GF-D8 (cell line): Measurements from ENCODE around the gene SLC22A15.
"Not testable (repeated sequence)": the region's sequence is repeated elsewhere in the genome, so short reads cannot be mapped to it uniquely, and the experiment has no call there.

ENCODE experiments used
- DNase-seq: peaks from one replicate; lab custom pipeline; 2025; lab: John Stamatoyannopoulos, UW

The SLC22A15 gene

DNA sequence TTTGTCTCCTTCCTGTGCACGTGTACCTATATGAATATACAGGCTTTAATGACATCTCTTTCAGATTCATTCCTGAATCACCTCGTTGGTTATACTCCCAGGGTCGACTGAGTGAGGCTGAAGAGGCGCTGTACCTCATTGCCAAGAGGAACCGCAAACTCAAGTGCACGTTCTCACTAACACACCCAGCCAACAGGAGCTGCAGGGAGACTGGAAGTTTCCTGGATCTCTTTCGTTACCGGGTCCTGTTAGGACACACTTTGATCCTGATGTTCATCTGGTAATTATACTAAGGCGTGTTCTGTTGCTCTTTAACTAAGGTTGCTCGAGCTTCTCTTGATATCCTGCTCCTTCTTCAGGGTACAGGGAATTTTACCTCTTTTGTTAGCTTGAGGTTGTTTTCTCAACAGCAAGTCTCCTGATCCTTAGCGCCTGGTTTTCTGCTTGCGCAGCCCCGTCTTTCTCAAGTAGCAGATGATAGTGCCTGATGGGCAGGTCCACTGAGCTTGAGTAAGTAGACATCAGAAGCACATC is 55.1 kb downstream of the SLC22A15 start:
- no peak for DNase-seq

DNA sequence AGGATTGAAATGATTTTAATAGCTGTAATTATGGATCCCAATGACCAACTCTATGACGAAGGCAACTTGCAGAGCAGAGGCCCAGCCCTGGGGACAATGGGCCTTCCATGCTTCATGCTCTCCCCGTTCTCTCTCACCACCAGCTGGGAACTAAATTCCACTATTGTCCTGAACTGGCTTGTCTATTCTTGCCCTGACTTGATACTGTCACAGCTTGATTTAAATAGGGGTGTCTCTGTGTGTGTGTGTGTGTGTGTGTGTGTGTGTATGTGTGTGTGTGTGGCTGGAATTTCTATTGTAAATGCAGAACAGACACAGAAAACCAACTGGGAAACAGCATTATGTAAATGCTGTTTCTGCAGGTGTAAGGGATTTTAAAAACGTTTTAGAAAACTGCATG is 57.0 kb downstream of the SLC22A15 start:
- DNase-seq: no peak

DNA sequence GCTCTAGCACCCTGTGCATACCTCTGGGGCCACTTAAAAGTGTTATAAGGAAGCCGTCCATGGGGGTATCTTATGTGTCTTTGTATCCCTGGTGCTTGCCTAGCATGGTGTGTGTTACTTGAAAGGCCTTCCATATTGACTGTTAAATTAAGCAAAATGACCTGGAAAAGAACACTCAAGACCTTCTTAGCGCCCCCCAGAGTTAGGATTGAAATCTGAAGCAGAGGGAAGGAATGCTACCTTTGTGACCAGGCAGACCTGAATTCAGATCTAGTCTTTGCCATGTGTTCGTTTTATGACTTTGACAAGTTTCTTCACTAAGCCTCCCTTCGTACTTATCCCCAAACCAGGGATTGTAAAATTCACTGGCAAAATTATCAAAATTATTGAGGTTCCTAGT is 59.9 kb downstream of the SLC22A15 start:
- no peak for DNase-seq

DNA sequence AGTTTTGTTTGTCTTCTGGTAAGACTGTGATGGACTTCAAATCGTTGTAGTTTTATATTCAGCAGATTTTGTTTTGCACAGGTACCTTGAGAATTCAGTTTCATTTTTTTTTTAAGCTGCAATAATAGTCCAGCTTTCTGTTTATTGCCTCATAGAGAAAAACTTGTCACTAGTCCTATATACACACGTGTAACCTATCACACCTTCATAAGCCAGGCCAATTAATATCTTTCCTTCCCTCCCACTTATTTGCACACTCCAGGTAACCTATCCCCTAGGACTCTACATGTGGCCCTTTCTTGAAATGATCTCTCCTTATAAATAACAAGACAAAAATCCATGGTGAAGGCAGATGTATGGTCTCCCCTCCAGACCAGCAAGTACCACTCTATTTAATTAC is 62.4 kb downstream of the SLC22A15 start:
- no peak for DNase-seq

DNA sequence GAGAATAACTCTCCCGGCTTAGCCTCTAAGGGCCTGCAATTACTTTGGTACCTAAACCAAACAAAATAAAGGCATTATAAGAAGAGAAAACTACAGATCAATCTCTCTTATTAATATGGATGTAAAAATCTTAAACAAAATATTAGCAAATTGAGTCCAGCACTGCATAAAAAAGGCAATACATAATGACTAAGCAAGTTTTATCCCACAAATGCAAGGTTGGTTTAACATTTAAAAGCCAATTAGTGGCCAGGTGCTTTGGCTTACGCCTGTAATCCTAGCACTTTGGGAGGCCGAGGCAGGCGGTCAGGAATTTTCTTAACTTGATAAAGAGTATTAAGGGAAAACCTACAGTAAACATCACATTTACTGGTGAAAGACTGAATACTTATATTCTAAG is 67.8 kb downstream of the SLC22A15 start:
- no peak for DNase-seq

DNA sequence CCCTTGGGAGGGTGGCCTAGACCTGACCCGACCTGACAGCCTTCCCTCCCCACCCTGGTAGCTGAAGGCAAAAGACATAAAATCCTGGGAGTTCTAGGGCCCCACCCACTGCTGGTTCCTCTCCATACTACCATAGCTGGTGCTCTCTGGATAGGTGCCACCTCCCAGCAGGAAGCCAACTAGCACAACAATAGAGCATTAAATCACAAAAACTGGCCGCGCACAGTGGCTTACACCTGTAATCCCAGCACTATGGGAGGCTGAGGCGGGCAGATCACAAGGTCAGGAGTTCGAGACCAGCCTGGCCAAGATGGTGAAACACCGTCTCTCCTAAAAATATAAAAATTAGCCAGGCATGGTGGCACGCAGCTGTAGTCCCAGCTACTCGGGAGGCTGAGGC is 70.6 kb downstream of the SLC22A15 start:
- not testable (repeated sequence) for DNase-seq

DNA sequence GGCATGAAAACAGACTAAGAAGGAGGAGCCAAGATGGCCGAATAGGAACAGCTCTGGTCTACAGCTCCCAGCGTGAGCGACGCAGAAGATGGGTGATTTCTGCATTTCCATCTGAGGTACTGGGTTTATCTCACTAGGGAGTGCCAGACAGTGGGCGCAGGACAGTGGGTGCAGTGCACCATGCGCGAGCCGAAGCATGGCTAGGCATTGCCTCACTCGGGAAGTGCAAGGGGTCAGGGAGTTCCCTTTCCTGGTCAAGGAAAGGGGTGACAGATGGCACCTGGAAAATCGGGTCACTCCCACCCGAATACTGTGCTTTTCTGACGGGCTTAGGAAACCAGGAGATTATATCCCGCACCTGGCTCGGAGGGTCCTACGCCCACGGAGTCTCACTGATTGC is 75.6 kb downstream of the SLC22A15 start:
- DNase-seq: not testable (repeated sequence)

DNA sequence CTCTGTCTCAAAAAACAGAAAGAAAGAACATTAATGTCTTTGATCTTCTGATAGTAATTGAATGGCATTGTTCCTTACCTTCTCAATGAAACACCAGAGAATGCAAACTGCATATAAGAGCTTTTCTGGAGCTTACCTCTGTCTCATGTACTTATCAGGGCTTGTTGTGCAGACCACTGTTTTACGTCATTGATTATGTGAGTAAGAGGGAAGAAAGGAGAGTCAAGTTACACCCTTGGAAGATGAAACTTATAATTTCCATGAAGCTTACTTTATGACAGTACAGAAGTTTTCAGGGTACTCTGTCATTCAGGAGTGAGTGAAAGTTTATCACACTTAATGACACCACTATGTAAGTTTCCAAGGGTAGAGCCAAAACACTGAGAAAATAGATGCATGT is 85.9 kb downstream of the SLC22A15 start:
- DNase-seq: no peak

DNA sequence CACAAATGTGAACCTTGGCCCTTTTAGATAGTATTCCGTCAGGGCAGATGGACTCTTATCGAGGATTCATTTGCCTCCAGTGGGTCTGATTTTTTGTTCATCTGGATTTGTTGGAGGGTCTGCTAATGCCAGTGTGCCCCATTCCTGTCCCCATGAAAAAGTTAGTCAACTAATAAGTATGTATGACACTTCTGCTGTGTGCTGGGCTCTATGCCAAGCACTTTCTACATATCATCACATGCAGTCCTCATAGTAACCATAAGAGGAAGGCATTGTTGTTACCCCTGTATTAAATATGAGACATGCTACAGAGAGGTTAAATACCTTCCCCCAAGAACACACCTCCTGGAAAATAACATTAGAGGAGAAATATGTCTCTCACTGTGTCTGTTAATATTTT is 88.3 kb downstream of the SLC22A15 start:
- DNase-seq: no peak

DNA sequence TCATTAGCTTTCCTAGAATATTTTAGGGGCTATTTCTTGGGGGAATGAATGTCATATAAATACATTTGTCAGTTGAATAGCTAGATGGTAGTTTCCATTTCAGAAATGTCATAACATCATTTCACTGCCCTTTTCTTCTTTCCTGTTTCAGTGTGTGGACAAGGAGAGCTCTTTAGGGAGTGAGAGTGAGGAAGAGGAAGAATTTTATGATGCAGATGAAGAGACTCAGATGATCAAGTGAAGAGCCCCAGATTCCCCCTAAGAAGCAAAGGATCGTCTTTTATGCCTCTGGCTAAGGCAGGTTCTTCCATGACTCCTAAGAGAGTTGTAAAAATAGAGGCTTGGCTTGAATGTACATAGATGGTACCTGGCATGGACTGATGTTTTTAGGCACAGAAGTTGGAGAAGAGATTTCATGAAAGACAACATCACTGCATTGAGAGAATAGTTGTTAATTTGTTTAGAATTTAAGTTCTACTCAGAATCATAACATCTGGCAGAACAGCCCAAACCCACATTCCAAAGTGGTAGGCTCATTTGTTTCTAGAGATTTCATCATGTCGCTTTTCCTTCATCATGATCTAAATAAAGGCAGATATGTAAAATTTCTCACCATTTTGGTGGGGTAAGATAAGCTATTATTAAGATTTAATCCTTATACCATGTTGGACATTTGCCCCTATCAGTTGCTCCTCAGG is 90.7 kb downstream of the SLC22A15 start:
- no peak for DNase-seq

DNA sequence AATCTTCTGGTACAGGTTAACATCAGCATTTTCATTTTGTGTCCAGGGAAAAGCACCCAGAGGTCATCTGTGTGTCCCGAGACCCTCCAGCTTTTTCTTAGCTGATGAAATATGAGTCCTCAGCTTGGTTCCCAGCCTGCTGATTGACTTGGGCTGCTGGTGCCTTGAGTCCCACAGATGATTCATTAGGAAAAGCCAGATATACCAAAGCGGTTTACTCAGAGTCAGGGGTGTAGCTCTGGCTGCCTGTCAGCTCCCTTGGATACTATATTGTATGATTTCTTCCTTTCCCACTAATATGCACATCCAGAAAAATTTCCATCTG is 91.2 kb downstream of the SLC22A15 start:
- no peak for DNase-seq

DNA sequence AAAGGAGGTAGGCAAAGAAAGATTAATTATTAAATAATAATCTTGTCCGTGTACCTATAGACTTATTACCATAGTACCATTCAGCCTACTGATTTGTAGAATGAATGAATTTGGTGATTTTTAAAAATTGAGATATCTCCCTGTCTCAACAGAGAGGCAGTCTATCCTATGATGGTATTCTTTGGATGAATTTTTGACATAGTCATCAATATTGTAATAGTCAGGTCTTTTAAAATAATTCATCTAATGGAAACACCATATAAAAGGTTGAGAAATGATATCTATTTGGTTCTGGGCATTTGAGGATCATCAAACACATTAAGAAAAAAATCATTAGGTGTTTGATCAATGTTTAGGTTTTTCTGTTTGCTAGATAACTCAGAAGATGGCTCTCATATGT is 99.3 kb downstream of the SLC22A15 start:
- DNase-seq: no peak

DNA sequence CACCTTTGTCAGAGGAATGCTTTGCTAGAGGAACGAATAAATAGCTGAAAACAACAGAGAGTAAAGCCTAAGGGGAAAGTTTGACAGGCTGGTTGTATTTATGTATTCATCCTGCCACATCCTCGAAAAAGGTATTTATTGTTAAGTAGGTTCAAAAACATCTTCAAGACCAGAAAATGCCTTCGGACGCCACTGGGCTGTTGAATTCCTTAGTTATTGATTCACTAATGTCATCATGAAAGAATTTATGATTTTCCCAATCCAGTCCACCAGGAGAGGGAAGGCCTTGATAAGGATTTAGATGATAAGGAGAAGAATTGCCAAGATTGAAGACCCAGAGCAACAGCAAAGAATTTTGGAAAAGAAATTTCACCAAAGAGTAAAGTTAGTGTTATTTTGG is 99.7 kb downstream of the SLC22A15 start:
- DNase-seq: no peak

DNA sequence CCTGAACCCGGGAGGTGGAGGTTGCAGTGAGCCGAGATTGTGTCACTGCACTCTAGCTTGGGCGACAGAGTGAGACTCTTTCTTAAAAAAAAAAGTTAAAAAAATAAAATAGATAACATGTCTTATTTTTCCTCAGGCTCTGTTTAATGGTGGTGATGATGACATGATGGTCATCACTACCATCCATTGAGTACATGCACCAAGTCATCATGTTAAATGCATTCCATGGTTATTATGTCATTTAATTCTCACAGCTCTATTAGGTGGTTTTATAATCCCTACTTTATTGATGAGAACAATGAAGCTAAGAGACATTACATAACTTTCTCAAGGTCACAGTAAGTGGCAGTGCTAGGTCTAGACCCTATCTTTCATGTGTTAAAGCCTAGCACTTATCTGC is 100.5 kb downstream of the SLC22A15 start:
- DNase-seq: no peak

DNA sequence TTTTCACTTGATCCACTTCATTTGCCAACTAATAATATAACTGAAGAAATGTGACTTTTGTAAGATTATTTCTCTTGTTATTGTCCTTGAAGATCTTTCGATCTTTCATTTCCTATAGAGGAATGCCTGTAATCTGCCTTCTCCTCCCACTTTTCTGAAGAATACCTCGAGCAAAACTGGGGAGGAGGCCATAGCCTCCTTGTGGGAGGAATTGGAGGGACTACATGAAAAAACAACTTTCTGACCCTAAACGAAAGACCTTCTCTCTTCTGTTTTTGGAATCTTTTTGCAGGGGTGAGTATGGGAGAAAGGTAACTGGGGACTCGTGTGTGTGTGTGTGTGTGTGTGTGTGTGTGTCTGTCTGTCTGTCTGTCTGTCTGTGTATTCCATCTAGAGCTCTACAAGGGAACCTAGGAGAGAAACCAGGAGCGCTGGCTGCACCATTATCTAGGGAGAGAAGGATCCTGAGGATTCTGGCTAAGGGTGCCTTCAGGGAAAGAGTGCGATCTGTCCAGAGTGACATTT is 102.4 kb downstream of the SLC22A15 start:
- no peak for DNase-seq

DNA sequence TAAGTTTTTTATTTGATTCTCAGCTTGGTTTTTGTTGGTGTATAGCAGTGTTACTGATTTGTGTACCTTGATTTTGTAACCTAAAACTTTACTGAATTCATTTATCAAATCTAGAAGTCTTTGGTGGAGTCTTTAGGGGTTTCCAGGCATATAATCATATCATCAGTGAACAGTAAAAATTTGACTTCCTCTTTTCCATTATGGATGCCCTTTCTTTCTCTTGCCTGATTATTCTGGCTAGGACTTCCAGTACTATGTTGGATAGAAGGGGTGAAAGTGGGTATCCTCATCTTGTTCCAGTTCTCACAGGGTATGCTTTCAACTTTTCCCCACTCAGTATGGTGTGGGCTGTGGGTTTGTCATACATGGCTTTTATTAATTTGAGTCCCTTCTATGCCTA is 111.3 kb downstream of the SLC22A15 start:
- no peak for DNase-seq

DNA sequence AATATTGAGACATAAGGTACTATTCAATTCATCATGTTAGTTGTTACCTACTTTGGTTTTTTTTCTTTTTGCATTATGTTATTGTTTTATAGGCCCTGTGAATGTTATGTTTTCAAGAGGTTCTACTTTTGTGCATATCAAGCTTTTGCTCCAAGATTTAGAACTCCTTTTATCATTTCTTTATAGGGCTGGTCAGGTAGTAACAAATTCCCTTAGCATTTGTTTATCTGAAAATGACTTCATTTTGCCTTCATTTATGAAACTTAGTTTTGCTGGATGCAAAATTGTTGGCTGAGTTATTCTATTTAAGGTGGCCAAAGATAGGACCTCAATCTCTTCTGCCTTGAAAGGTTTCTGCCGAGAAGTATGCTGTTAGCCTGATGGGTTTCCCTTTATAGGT is 113.6 kb downstream of the SLC22A15 start:
- DNase-seq: no peak

DNA sequence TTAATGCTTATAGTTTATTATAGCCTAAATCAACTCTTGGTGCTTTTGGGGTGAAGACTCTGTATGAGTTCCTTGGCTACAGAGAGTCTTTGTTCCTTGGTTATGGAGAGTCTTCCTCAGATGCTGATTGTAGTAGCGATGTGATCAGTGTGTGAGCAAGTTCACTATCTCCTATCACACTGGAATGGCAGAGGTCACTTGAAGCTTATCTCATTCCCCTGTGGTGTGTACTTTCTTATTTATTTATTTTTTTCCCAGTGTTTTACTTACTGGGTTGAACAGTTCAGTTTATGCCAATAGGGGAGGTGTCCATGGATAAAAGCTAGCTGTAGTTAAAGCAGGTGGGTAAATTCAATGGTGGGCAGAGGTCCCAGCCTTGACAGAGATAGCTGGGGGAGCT is 114.8 kb downstream of the SLC22A15 start:
- DNase-seq: no peak

DNA sequence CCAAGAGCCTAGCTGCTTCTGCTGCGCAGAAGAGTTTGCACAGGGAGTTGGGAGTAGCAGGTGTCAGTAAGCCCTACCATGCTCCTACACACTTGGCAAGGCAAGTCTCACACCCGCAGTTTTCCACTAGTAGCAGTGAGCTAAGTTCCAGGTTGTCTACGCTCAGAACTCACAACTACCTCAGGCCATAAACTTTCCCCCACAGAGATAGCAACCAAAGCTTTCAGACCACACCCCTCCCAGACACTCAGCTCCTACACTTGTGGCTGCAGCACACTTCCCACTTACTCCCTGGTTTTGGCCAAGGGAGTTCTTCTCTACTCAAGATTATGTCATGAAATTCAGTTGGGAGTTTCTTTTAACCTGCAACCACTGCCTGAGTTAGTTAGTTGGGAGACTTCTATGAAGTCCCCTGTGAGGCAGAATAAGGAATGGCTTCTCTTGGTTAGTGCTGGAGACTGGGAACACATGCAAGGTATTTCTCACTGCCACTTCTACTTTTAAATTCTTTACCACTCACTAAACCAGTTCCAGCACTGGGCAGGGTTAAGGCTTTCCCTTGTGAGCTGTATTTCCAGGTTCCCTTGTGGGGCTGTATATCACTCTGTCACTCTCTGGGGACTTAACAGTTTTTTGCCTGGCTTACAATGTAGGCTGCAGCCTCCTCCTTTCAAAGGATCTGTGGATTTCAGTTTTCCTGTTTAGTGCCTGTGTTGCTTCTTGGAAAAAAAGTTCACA is 116.6 kb downstream of the SLC22A15 start:
- no peak for DNase-seq

DNA sequence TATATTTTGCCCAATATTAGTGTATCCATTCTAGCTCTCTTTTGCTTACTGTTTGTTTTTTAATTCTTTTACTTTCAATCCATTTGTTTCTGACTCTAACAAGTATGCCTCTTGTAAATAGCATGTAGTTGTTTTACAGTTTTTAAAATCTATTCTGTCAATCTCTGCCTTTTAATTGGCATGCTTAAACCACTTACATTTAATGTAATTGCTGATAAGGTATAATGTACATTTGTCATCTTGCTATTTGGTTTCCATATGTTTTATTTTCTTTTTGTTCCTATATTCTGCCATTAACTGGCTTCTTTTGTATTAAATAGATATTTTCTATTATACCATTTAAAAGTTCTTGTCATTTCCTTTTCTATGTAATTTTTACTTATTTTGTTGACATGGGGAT is 118.7 kb downstream of the SLC22A15 start:
- DNase-seq: no peak

DNA sequence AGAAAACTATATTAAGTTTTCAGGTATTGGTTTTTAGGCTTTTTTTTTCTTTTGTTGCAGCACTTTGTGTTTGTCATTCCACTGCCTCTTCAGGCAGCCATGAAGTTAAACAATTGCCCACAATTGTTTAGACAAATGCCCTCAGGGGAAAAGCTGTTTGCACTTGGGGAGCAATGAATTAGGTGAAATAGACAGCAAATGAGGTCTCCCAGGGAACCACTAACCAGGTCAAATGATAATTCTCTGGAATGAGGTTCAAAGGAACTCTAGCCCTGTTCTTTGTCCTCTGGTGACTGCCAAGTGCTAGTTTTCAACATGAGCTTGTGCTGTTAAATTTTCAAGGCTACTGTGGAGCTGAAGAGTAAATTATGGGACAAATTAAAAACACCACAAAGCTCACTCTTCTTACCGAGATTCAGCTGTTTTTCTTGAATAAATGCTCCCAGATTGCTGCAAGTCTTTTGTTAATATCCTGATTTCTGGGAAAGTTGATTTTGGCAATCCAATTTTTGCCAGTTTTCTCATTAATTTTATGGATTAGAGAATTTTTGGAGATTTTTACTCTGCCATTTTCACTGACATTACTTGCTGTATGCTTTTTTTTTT is 119.8 kb downstream of the SLC22A15 start:
- no peak for DNase-seq

DNA sequence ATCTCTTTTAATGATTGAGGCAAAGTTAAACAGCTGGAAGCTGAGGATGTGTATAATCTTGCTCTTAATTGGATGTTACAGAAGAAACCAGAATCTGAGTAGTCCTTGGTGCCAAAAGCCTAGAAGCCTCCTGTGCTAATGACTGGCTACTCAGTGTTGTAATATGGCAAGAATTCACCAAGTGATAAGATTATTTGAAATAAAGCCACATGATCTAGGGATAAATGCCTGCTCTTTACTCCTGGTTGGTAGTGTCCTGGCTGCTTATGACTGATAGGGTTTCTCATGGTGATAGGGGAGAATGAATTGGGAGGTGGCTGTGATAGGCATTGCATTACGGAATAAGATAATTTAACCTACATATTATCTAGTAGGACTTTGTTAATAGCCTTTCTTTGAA is 121.3 kb downstream of the SLC22A15 start:
- DNase-seq: no peak

DNA sequence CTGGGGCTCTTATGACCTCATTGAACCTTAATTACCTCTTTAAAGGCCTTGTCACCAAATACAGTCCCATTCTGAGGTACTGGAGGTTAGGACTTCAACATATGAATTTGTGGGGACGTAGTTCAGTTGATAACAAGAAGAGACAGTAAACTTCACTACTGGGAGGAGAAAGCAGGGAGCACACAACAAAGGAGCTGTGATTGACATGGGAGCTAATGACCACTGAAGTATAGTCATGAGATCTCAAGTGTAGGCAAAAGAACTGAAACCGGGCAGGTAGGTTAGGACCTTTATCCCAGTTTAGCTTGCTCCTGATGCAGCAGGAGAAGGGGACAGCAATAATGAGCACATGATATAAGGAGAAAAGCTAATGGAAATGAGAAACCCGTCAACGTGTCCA is 123.1 kb downstream of the SLC22A15 start:
- no peak for DNase-seq
